Stimulated activated CD4-positive, alpha-beta T cell treated with anti-CD3 and anti-CD28 coated beads, Interleukin-1b, Interleukin-23, amount 100 ng/mL, for 24 hours (primary cell): ENCODE measurements around the gene UNKL.
A peak's percentile ranks its signal among the peaks of the same experiment; 100 is the strongest.

Experiments
- DNase-seq, 4 experiments: peaks; one replicate each; pipeline ENCODE4 v3.0.0-alpha.2; 2020; ENCODE audit warnings: low read depth in 4 of 4, low spot score in 1 of 4

The UNKL gene, protein sequence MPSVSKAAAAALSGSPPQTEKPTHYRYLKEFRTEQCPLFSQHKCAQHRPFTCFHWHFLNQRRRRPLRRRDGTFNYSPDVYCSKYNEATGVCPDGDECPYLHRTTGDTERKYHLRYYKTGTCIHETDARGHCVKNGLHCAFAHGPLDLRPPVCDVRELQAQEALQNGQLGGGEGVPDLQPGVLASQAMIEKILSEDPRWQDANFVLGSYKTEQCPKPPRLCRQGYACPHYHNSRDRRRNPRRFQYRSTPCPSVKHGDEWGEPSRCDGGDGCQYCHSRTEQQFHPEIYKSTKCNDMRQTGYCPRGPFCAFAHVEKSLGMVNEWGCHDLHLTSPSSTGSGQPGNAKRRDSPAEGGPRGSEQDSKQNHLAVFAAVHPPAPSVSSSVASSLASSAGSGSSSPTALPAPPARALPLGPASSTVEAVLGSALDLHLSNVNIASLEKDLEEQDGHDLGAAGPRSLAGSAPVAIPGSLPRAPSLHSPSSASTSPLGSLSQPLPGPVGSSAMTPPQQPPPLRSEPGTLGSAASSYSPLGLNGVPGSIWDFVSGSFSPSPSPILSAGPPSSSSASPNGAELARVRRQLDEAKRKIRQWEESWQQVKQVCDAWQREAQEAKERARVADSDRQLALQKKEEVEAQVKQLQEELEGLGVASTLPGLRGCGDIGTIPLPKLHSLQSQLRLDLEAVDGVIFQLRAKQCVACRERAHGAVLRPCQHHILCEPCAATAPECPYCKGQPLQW

DNA sequence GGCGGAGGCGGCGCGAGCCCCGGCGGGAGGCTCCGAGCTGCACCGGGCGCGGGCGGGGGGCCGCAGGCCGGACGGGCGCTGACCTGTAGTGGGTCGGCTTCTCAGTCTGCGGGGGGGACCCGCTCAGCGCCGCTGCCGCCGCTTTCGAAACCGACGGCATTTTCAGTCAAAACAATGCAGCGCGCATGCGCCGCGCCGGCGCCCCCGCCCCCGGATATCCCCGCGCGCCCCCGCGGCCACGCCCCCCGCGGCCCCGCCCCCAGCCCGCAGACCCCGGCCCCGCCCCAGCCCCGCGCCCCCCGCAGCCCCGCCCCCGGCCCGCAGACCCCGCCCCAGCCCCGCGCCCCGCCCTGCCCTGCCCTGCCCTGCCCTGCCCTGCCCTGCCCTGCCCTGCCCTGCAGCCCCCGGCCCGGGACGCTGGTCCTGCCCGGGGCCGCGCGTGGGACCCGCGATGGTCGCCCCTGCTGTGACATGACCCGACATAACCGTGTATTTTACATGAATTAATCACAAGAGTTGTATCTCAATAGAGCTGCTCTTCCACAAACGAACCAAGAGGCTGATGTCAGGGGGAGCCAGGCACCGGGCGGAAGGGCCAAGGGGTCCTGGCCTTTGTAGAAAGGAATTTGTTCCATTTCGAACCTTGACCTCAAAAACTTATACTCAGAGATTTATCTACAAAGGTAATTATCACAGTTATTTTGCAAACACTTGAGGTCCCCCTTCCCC, at the start of gene UNKL:
UNKL (minus strand) TSS at position 173 of the 729 bp plus-strand sequence; CDS start at position 160, 13 bp downstream.
- peak; percentile 45 to 81 (median 66) for DNase-seq

- no peak for DNase-seq
Observed at GRCh38 chr16:1461146-1461545, 46.6 kb upstream of the UNKL start.

GRCh38 chr16:1460602-1461138, 46.2 kb upstream of the UNKL start:
- no peak for DNase-seq

DNA sequence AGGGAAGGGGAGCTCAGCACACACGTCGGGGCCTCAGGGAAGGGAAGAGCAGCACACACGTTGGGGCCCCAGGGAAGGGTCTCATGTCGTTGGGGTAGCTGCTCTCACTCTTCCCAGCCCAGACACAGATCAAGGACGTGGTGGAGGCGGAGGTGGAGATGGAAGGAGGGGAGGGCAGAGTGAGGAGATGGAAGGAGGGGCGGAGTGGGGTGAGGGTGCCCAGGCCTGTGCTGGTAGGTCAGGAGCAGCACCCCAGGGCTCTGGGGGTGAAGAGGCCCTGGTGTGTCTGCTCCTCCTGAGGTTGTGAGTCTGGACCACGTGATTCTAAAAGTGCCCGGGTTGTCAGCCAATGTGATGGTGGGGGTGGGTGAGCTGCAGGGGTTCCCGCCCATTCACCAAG, 45.5 kb upstream of the UNKL start:
- DNase-seq = no peak

- no peak for DNase-seq
Observed at GRCh38 chr16:1458977-1459341, 44.5 kb upstream of the UNKL start.

GRCh38 chr16:1458336-1458976, 44.0 kb upstream of the UNKL start:
- DNase-seq = no peak

DNA sequence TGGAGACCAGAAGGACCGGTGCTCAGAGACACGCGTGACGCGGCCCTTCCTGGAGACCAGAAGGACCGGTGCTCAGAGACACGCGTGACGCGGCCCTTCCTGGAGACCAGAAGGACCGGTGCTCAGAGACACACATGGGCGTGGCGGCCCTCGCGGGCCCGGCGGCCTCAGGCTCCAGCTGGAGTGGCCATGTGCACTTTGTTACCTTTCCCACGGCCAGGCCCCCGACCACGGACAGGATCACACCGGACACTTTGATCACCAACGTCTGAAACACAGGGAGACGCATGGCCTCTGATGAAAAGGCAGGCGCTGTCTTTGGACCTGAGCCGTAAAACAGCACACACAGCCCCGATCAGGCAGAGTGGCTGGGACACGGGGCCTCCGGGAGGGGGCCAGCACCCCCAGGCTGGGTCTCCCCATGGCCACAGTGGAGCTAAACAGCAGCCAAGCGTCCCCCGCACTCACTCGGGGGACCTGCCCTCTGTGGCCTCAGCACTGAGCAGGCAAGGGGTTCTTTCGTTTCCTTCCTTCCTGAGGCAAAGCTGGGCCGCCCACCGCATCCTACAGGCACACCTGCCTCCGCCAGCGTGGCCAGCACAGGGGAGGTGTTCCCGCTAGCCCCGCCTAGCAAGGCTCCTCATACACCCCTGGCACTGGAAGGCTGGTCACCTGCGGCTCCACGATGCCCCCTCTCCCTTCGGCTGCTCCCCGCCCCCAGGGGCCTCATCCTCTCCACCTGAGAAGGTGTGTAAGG, 43.2 kb upstream of the UNKL start:
- DNase-seq = no peak

- no peak for DNase-seq
Observed at GRCh38 chr16:1456951-1457350, 42.4 kb upstream of the UNKL start.

GRCh38 chr16:1455190-1456171, 41.0 kb upstream of the UNKL start:
- DNase-seq = no peak

DNA sequence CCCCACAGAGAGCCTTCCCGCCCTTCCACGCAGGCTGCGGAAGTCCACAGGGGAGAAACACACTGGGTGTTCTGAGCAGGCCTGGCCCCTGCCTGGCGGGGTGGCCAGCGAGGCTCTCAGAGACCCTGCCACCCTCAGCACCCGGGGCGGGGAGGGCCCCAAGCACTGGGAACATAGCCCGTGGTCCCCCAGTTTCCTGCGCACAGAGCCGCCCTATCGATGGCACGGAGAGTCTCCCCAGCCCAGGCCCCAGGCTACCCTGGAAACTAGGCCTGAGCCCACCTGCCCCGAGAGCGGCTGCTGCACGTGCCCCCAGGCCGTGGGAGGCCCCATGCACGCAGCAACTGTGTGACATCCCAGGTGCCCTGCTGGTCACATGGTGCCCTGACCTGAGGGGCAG, 40.1 kb upstream of the UNKL start:
- DNase-seq = no peak

DNA sequence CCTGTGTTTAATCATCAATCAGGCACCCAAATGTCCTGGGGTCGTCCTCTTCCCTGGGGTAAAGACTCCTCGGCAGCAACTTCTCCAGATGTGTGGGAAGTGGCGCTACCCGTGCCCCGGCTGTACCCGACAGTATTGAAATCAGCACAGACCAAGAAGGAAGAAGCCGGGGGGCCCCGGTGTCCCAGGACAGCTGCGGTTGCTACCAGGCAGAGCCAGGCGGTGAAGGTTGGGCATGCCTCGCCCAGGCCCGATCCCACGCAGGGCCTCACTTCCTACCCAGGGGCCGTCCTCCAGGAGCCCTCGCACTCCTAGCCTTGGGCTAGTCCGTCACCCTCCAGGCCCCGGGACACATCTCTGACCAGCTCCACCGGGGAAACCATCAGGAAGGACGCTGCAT, 38.8 kb upstream of the UNKL start:
- no peak for DNase-seq

- DNase-seq = no peak
Observed at GRCh38 chr16:1452530-1452929, 38.0 kb upstream of the UNKL start.

GRCh38 chr16:1451702-1452392, 37.3 kb upstream of the UNKL start:
- no peak for DNase-seq

DNA sequence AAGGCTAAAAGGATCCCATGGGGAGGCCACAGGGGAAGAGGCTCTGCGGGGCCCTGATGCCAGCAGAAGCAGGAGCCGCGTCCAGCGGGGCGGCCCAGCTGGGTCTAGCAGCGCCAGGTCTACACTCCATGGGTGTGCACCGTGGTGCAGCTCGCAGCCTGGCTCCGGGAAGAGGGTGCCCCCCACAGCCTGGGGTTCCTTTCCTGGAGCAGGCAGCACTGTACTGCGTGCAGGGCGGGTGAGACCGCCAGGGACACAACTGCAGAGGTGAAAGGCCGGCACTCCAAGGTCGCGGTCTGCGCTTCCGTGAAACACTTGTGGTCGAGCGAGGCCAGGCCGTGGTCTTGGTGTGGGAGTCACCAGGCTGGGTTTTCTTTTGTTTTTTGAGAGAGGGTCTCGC, 36.3 kb upstream of the UNKL start:
- no peak for DNase-seq

GRCh38 chr16:1450218-1450617, 35.7 kb upstream of the UNKL start:
- no peak for DNase-seq

DNA sequence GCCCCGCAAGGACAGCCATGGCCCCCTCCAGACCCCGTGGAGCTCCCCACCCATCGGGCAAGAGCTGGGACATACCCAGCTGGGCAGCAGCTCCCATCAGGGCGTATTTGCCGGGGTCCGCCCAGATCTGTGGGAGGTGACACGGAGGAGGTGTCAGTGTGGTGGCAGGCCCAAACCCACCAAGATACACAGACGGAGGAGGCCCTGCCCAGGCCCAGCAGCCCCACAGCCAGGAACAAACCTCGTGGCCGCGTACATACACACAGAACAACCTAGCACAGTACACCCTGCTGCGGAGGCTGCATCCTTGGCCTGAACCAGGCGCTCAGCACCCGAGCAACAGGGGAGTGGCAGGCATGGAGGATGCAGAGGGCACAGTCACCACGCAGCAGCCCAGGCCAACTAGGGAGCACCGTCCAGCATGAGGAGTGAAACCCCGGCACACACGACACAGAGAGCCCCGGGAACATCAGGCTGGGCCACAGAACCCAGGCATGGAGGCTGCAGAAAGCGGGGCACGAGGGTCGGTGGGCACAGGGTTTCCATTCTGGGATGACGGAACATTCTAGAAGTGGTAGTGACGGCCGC, 34.8 kb upstream of the UNKL start:
- no peak for DNase-seq

GRCh38 chr16:1448536-1449116, 34.1 kb upstream of the UNKL start:
- no peak for DNase-seq

DNA sequence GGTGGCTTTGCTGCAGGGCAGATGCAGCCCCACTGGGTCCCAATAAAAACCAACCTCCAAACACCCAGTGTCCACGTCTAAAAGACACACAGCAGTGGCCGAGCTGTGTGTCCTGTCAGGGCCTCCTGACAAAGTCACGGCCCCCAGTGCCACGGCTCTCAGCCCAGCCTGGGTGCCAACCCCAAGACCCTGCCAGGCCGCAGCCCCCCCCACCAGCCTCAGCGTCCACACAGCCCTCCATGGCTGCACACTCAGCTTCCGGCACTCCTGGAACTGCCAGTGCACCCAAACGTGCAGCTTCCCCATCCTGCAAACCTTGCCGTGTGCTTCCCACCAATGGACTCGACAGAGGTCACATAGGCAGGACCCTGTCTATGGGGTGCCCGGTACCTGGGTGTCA, 33.5 kb upstream of the UNKL start:
- no peak for DNase-seq
